Right atrium auricular region (tissue), 2 donors: ENCODE measurements around the gene SLIT3. TPM values are rescaled to one million over a fixed set of nuclear protein-coding genes. Genes with fewer than 3 reads are reported as not detected.

Experiments used
- DNase-seq: peaks from one replicate; pipeline ENCODE4 v3.0.0-alpha.2; 2019; ENCODE audit warnings: low spot score
- H3K27ac ChIP-seq, 2 donors: fragments of 200-600 bp; sonication (generic); 1 replicate in 1 of 2; 2 replicates in 1 of 2; pipeline ENCODE4 v1.5.1; 2016 to 2019
- H3K27me3 ChIP-seq, 2 donors: fragments of 200-600 bp; sonication (generic); one replicate each; pipeline versions ENCODE4 v1.5.1 to v1.6.0; 2017 to 2019
- H3K36me3 ChIP-seq: fragments of 200-600 bp; sonication (generic); one replicate; pipeline ENCODE4 v1.5.1; 2016
- H3K4me1 ChIP-seq, 2 donors: fragments of 200-600 bp; sonication (generic); one replicate each; pipeline versions ENCODE4 v1.5.1 to v1.6.0; 2017 to 2019
- H3K4me3 ChIP-seq, 2 donors: fragments of 200-600 bp; sonication (generic); 1 replicate in 1 of 2; 2 replicates in 1 of 2; pipeline ENCODE4 v1.5.1; 2017 to 2019; ENCODE audit warnings: mild to moderate bottlenecking in 1 of 2, moderate library complexity in 1 of 2
- H3K9me3 ChIP-seq, 2 donors: fragments of 200-600 bp; sonication (generic); one replicate each; pipeline ENCODE4 v1.5.1; 2019
- total RNA-seq, 2 donors: library from RNA; depleted of rRNA; stranded (reverse); fragments of >200 nt; gene quantifications; one replicate each; pipeline ENCODE4 v1.1.0, GENCODE V29; 2016
- TF ChIP-seq, protein P1 (sequence below), 2 donors: fragments of 200-600 bp; sonication (generic); IDR thresholded peaks; one replicate each; pipeline ENCODE4 v1.5.1; 2019; ENCODE audit warnings: antibody characterized with exemption in 2 of 2

SLIT3 gene
- total RNA-seq, 2 donors from 2014 or later: 66.1 to 85.8 TPM

DNA sequence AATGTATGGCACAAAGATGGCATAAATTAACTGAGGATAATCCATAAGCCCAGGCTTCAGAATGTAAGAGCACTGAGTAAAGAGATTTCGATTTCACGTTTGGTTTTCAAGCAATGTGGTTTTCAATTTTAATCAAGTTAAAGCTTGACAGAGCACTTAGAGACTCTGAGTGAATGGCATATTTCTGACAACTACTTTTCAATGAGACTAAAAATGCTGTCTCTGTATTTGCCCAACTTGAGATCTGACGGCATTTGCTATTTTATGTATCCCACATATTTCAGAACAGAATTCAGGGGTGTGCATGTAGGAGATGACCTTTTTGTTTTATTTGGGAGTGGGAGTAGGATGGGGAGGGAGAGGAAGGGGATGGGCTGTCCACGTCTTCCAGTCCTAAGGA is 441.5 kb downstream of the SLIT3 start:
- H3K4me3 ChIP-seq: no peak overlapping the region
- H3K36me3 ChIP-seq: no peaks in the 10 kb centered on the region
- H3K27ac ChIP-seq: no peak overlapping the region
- no peaks in the 10 kb centered on the region for H3K4me1 ChIP-seq
- H3K27me3 ChIP-seq: no peaks in the 10 kb centered on the region
- no peaks in the 10 kb centered on the region for H3K9me3 ChIP-seq
- DNase-seq: no peak
- TF ChIP-seq, protein P1, sequence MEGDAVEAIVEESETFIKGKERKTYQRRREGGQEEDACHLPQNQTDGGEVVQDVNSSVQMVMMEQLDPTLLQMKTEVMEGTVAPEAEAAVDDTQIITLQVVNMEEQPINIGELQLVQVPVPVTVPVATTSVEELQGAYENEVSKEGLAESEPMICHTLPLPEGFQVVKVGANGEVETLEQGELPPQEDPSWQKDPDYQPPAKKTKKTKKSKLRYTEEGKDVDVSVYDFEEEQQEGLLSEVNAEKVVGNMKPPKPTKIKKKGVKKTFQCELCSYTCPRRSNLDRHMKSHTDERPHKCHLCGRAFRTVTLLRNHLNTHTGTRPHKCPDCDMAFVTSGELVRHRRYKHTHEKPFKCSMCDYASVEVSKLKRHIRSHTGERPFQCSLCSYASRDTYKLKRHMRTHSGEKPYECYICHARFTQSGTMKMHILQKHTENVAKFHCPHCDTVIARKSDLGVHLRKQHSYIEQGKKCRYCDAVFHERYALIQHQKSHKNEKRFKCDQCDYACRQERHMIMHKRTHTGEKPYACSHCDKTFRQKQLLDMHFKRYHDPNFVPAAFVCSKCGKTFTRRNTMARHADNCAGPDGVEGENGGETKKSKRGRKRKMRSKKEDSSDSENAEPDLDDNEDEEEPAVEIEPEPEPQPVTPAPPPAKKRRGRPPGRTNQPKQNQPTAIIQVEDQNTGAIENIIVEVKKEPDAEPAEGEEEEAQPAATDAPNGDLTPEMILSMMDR (IDR thresholded peaks at IDR 0.05): no peak

DNA sequence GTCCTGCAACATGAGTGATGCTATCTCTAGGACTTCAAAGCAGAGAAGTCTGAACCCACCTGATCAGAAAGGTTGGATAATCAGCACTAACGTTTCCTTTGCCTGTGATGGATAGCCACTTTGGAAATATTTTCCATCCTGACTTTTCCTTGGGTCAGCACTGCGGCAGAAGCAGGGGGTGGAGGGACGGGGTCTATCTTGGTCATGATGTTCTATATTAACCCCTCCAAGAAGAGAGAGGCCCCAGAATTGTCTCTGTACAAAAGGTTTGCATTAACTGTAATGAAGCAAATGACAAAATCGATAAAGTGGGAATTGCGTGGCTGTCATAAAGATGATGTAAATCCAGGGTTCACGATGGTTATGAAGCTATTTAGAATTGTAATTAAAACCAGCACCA is 441.9 kb downstream of the SLIT3 start:
- TF ChIP-seq, protein P1 (IDR thresholded peaks at IDR 0.05): no peak
- H3K27me3 ChIP-seq: no peaks in the 10 kb centered on the region
- no peaks in the 10 kb centered on the region for H3K36me3 ChIP-seq
- H3K4me1 ChIP-seq: no peaks in the 10 kb centered on the region
- H3K9me3 ChIP-seq: no peaks in the 10 kb centered on the region
- DNase-seq: no peak
- H3K4me3 ChIP-seq: no peak overlapping the region
- H3K27ac ChIP-seq: no peak overlapping the region

DNA sequence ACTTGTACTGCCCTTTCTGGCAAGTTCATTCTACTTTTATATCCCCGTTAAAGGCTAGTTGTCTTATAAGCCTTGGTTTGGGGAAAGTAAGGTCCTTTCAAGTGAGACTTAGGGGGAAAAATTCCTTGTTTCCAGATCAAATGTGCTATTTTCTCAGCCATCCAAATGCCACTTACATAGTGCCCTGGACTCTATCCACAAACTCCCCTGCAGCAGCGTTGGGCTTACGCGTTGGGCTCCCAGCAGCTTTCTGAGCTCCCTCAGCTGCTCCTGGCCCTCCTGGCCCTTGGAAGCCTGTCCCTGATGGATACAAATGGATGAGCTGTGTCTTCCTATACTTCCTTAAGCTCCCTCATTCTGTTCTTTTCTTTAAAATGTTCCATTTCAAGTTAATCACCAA is 442.6 kb downstream of the SLIT3 start:
- Histone ChIP-seq H3K27me3 (no peaks in the 10 kb centered on the region), H3K27ac (no peak overlapping the region), H3K36me3 (no peaks in the 10 kb centered on the region)

DNA sequence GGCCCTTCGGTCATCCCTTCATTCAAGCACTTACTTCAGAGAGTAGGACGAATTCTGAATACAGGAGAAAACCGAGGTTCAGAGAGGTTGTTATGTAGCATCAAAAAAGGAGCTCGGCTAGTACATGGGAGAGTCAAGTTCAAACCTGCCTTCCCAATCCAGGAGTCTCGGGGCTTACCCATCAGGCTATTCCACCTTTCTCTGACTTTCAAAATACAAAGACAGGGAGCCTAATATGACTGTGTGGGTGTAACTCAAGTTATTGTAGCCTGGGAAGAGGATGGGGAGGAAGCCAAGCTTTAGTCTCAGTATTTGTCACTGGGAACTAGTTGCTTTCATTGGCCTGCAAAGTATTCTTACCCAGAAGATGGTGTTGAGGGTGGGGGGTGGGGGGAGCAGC is 447.0 kb downstream of the SLIT3 start:
- Histone ChIP-seq H3K4me3 (no peak overlapping the region), H3K36me3 (no peaks in the 10 kb centered on the region), H3K27ac (no peak overlapping the region), H3K27me3 (no peaks in the 10 kb centered on the region), H3K4me1 (no peaks in the 10 kb centered on the region), H3K9me3 (no peaks in the 10 kb centered on the region)
- TF ChIP-seq, protein P1 (IDR thresholded peaks at IDR 0.05): no peak
- no peak for DNase-seq

More for the DNA sequence above, 442.6 kb downstream of the SLIT3 start:
- no peaks in the 10 kb centered on the region for H3K4me1 ChIP-seq
- no peaks in the 10 kb centered on the region for H3K9me3 ChIP-seq
- TF ChIP-seq, protein P1 (IDR thresholded peaks at IDR 0.05): no peak
- H3K4me3 ChIP-seq: no peak overlapping the region
- DNase-seq: no peak

DNA sequence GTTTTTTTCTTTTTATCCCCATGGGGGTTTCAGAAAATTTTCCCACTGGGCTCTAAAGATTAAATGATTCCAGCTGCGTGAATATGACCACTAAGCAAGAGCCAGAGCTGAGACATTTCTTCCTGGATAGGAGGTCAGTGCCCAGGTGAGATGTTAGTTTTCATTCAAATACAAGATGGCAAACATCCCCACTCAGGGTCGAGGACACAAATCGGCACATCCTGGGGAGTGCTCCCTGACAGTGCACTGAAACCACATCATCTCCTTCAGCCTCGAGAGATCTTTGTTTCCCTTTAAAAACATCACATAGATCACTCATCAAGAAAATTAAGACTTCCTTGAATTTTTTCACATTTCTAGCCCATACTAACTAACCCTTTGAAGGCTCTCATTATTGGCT is 448.6 kb downstream of the SLIT3 start:
- Histone ChIP-seq H3K4me3 (no peak overlapping the region), H3K9me3 (no peaks in the 10 kb centered on the region), H3K27me3 (no peaks in the 10 kb centered on the region), H3K36me3 (no peaks in the 10 kb centered on the region), H3K4me1 (peaks cover 0 to 12% of the 10 kb centered on the region in 2 donors), H3K27ac (no peak overlapping the region)
- no peak for DNase-seq
- TF ChIP-seq, protein P1 (IDR thresholded peaks at IDR 0.05): no peak

DNA sequence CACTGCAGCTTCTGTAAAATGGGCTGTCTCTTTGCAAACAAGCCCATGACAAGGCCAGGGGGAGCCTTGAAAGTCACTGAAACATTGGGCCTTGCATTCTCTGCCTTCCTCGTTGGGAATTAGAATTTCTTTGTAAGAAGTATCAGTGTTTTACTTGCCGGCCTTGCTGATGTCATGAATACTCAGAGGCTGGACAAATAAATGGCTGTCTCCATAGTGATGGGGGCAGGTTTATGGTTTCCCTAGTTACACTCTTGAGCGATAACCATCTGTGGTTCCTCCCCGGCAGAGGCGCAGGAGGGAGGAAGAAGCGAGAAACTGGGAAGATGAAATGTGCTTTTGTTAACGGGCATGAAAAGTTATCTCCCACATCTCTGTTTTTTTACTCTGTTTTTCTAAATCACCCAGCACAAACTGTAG is 449.0 kb downstream of the SLIT3 start:
- H3K4me1 ChIP-seq: peaks cover 0 to 12% of the 10 kb centered on the region in 2 donors
- no peaks in the 10 kb centered on the region for H3K36me3 ChIP-seq
- H3K27ac ChIP-seq: no peak overlapping the region
- no peak overlapping the region for H3K4me3 ChIP-seq
- no peaks in the 10 kb centered on the region for H3K27me3 ChIP-seq
- no peaks in the 10 kb centered on the region for H3K9me3 ChIP-seq
- no peak for DNase-seq
- TF ChIP-seq, protein P1 (IDR thresholded peaks at IDR 0.05): no peak
